ENCODE results near the gene HAO2.

The HAO2 gene

GRCh38 chr1:119384591-119384990 is 16.0 kb downstream of the HAO2 start:
- DNase-seq = no peak

DNA sequence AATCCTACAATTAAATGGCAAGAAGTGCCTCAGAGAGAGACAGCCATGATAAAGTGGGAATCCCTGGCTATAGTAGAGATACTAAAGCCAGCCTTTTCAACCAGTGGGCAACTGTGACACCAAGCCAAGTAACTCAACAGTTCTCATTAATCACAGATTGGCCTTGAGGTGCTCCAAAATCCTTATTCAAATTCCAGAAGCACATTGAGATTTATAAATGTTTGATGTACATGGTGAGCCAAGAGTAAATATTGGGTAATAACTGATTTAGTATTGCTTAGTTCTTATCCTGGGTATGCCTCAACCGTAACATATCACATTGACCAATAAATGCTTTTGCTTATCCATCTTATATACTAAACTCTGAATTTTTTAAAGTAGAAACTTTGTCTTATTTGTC is 17.1 kb downstream of the HAO2 start:
- DNase-seq = no peak

DNA sequence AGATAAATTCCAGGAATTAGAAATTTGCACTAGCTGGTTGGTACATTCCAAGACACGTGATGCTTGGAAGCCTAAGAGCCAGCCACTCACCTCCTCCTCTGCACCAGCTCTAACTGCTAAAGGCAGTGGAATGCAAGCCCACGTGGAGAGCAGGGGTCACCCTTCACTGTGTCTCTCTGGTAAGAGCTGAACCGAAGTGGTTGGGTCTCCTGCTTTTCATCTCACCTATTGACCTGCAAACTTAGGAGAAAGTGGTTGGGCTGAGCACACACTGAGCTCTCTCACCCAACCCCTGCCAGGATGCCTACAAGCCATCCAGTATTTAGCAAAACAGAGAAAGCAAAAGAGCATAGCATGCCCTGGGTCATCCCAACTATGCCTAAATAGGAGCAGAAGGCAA is 19.3 kb downstream of the HAO2 start:
- DNase-seq = no peak

DNA sequence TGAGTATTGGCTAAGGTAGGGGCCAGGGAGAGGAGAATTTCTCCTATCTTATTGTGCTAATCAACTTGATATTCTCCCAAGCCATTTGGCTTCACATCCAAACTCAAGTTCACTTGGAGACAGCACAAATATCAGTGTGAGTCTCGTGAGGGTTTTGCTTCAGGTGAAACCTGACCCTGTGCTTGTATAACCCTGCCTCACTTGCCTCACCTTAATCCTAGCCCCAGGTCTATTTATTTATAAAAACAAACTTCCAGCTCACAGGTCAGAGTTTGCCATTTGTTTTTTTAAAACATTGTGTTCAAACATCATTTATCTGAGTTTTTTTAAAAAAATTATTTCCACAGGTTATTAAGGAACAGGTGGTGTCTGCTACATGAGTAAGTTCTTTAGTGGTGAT is 19.9 kb downstream of the HAO2 start:
- no peak for DNase-seq

- DNase-seq = no peak
These were observed 21.9 kb downstream of the HAO2 start for GRCh38 chr1:119390526-119390925.

DNA sequence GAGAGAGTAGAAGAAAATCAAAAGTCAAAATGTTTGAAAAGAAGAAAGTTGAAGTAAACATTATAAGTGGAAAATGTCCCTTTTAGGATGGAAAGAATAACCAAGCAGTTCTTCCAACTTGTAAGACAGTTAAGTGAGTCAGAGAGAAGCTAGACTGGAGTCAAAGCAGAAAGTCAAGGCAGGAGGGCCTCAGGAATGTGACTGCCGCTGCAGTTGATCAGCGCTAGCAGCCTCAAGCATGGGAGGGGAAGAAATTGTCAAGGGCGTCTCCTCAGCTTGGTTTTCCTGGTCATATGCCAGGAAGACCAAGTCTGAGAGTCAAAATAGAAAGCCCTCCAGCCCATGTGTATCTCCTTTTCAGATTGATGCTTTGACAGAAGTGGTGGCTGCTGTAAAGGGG is 23.2 kb downstream of the HAO2 start:
- DNase-seq = no peak

GRCh38 chr1:119394085-119394484 is 25.5 kb downstream of the HAO2 start:
- no peak for DNase-seq

- no peak for DNase-seq
These were observed 28.4 kb downstream of the HAO2 start for GRCh38 chr1:119396982-119397381.

DNA sequence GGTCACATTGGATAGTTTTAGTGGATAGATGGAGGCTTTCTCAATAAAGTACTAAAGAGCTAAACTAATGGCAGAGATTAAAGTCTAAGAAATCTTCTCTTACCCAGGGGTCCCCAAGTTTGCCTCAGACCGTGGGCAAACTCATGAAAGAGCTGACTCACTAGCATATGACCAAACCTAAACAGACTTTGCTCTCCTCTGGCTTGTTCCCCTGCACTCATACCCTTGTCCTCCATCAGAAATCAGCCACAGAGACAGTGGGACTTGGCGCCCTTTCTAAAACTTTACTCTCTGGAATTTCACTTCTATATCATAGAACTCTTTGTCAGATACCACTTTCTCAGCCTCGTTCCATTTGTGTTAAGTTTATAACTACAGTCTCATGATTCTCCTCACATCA is 29.4 kb downstream of the HAO2 start:
- DNase-seq = no peak

- DNase-seq = no peak
These were observed 36.2 kb downstream of the HAO2 start for GRCh38 chr1:119404736-119405135.

- DNase-seq = no peak
These were observed 41.1 kb downstream of the HAO2 start for GRCh38 chr1:119409731-119410130.

GRCh38 chr1:119410961-119411360 is 42.4 kb downstream of the HAO2 start:
- no peak for DNase-seq

- DNase-seq = no peak
These were observed 46.4 kb downstream of the HAO2 start, which contains the start of gene HSD3B2 for GRCh38 chr1:119414950-119415349. HSD3B2 (plus strand) TSS chr1:119415150; CDS start chr1:119415420, 270 bp downstream.

DNA sequence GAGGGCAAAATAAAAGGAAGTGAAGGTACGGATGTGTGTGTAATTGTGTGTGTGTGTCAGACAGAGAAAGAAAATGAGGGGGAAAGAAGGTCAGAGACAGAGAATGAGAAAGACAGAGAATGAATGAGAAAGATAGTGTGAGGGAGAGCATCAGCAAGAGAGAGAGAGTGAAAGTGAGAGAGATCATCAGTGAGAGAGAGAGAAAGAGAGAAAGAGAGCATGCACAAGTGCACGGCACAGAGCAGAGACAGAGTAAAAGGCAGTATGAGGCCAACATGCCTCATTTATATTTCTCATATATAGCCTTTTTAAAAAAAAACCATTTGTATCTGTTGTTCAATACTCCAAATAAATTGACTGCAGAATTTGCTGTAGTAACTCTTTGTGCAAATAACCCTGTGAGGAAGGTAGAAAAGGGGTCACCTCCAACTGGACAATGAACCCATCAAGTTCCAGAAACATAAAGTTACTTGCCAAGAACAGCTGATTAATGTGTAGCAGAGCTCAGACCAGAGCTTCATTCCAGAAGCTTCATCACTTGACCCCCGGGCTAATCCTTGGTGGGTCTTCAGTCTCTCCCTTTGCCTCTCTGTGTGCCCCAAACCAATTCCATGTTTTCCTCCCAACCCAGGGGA is 47.5 kb downstream of the HAO2 start:
- no peak for DNase-seq

GRCh38 chr1:119419109-119419508 is 50.5 kb downstream of the HAO2 start:
- DNase-seq = no peak

- no peak for DNase-seq
These were observed 52.1 kb downstream of the HAO2 start for GRCh38 chr1:119420638-119421037.

- no peak for DNase-seq
These were observed 54.0 kb downstream of the HAO2 start for GRCh38 chr1:119422631-119423030.

GRCh38 chr1:119428991-119429390 is 60.4 kb downstream of the HAO2 start:
- DNase-seq = no peak

DNA sequence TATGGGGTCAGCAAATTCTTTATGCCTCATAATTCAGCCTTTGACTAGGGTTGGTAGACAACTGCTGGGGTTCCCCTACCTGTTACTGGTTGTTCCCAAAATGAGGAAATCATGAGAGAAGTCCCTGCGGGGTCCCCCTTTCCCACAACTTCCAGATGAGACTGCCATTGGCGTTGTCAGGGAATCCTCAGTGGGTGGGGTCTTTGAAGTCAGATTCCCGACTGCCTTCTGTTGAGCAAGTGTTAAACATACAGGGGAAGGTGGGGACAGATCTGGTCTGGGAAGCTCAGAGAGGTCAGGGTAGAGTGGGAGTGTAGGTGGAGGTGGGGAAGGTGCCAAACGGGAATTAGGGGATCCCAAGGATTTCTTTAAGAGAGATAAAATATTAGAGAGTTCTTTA is 61.1 kb downstream of the HAO2 start:
- DNase-seq = no peak

- no peak for DNase-seq
These were observed 61.9 kb downstream of the HAO2 start for GRCh38 chr1:119430486-119430885.

- no peak for DNase-seq
These were observed 63.3 kb downstream of the HAO2 start for GRCh38 chr1:119431836-119432235.

DNA sequence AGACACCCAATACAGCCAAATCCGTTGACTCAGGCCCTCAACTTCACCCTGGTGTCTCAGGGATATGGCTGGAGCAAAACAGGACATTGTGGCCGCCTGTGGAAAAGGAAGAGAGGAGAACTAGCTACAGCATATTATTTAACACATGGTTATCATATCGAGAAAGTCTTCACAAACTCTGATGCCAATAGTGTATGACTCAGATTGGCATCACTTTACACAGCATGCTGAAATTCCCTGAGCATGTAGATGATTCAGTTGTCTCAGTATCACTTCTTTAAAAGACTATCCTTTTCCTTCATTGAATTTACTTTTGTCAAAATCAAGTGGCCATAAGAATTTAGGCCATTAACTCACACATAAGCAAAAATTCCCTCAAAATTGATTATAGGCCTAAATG is 66.5 kb downstream of the HAO2 start:
- no peak for DNase-seq

GRCh38 chr1:119438761-119439160 is 70.2 kb downstream of the HAO2 start:
- no peak for DNase-seq

DNA sequence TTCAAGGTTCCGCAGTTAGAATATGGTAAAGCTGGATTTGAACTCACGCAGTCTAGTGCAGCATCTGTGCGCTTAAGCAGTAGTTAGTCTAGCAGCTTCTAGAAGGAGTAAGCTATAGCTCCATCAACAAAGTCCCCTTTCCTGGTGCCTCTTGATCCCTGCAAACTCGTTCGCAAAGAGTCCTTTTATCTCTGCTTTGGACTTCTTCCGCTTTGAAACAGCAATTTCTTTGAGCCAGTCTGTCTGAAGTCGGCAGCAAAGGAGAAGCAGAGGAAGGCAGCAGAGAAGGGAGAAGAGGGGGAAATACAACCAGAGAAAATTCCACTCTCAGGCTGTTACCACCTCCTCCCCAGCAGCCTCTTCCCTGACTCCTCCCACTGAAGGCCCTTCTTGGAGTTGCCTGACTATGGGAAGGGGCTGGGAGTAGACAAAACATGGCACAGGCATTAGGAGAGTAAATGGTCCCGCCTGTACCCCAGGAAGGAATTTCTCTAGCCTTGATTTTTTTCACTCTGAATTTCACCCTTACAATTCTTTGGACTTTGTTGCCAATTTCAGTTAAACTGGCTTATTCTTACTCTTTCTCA is 72.2 kb downstream of the HAO2 start:
- no peak for DNase-seq

GRCh38 chr1:119442756-119443155 is 74.2 kb downstream of the HAO2 start:
- DNase-seq = no peak

All from activated CD8-positive, alpha-beta memory T cell treated with anti-CD3 and anti-CD28 coated beads, Interleukin-2, amount 50 U/mL, for 48 hours (primary cell).